Measurements from ENCODE around the gene TLR8. TPM values are rescaled to one million over a fixed set of nuclear protein-coding genes. Genes with fewer than 3 reads are reported as not detected.

The TLR8 gene
- total RNA-seq, 4 donors from 2014 or later = 0.47 to 6.7 (median 1.7) TPM

DNA sequence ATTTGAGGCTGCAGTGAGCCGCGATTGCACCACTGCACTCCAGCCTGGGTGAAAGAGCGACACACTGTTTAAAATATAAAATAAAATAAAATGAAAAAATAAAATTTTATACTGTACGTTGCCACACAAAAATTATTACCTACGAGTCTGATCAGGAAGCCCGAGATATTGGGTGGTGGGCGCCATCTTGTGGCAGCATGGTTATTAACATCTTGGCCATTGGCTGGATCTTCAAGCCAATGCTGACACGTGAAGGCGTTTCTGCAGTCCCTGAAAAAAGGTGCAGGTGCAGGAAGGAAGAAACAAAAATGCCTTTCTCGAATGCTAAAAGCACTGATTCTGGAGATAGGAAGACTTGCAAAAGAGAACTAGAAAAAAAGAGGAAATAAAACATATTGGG is 4.9 kb upstream of the TLR8 start:
- H3K36me3 ChIP-seq = no peaks in the 10 kb centered on the region
- H3K27ac ChIP-seq = no peak overlapping the region
- no peak overlapping the region for H3K4me3 ChIP-seq
- 11 to 21% methylated on average over 9 to 10 of the region's 10 CpGs for WGBS, 2 donors (ENCODE audit: low coverage in 1 of 2)
- no peaks in the 10 kb centered on the region for H3K9me3 ChIP-seq
- no peaks in the 10 kb centered on the region for H3K27me3 ChIP-seq
- no peaks in the 10 kb centered on the region for H3K4me1 ChIP-seq
- TF ChIP-seq, protein P1, sequence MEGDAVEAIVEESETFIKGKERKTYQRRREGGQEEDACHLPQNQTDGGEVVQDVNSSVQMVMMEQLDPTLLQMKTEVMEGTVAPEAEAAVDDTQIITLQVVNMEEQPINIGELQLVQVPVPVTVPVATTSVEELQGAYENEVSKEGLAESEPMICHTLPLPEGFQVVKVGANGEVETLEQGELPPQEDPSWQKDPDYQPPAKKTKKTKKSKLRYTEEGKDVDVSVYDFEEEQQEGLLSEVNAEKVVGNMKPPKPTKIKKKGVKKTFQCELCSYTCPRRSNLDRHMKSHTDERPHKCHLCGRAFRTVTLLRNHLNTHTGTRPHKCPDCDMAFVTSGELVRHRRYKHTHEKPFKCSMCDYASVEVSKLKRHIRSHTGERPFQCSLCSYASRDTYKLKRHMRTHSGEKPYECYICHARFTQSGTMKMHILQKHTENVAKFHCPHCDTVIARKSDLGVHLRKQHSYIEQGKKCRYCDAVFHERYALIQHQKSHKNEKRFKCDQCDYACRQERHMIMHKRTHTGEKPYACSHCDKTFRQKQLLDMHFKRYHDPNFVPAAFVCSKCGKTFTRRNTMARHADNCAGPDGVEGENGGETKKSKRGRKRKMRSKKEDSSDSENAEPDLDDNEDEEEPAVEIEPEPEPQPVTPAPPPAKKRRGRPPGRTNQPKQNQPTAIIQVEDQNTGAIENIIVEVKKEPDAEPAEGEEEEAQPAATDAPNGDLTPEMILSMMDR (IDR thresholded peaks at IDR 0.05) = peak; percentile 38 to 73 (median 43)
- TF ChIP-seq POLR2A (IDR thresholded peaks at IDR 0.05) = no peak
- ATAC-seq = no peak

- H3K4me3 ChIP-seq = no peak overlapping the region
- no peaks in the 10 kb centered on the region for H3K4me1 ChIP-seq
- no peak overlapping the region for H3K27ac ChIP-seq
- no peaks in the 10 kb centered on the region for H3K27me3 ChIP-seq
- WGBS, 2 donors (ENCODE audit: low coverage in 1 of 2) = 80% methylated on average over 1 of the region's 8 CpGs; no CpG with 5 or more reads in 1 of the 2 donors
- no peak for ATAC-seq
- H3K36me3 ChIP-seq = no peaks in the 10 kb centered on the region
- no peaks in the 10 kb centered on the region for H3K9me3 ChIP-seq
- TF ChIP-seq EP300 (IDR thresholded peaks at IDR 0.05) (no peak), POLR2A (IDR thresholded peaks at IDR 0.05) (no peak), POLR2AphosphoS5 (IDR thresholded peaks at IDR 0.05) (no peak)
- TF ChIP-seq, protein P1 (IDR thresholded peaks at IDR 0.05) = no peak
Measured at GRCh38 chrX:12903646-12904045, 2.8 kb upstream of the TLR8 start.

DNA sequence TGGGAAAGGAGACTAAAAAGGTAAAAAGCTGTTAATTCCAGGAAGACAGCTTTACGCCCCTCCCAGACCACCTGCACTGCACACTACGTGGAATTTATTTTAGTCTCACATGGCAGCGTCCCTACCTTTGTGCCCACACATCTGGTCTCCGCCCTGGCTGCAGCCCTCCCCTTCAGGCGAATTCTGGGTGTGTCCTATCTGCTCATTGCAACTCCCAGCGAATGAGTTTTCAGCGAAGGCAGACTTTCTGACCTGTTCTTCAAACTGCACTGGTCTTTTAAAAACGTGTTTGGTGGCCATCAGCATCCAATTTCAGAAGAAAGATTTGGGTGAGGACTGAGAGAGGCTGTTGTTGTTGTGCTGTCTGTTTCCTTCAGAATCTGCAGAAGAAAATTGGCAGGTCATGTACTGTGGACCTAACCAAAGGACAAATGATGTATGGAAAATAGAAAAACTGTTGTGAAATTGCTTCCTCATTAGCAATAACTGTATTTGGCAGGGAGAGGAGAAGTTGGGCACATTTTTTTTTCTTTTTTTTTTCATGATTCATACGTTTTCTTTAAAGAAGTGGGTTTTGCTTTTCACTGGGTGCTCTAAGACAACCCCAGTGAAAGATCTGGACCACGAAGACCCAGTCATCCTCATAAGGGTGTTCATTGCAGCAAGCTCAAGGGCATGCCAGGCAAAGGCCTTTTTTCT is 4.2 kb downstream of the TLR8 start:
- ATAC-seq = no peak
- no peak overlapping the region for H3K4me3 ChIP-seq

GRCh38 chrX:12911122-12911470 is 4.7 kb downstream of the TLR8 start:
- Histone ChIP-seq H3K9me3 (no peaks in the 10 kb centered on the region), H3K4me3 (no peak overlapping the region), H3K36me3 (no peaks in the 10 kb centered on the region), H3K27me3 (no peaks in the 10 kb centered on the region), H3K4me1 (no peaks in the 10 kb centered on the region), H3K27ac (no peak overlapping the region)
- TF ChIP-seq, protein P1 (IDR thresholded peaks at IDR 0.05) = no peak
- TF ChIP-seq EP300 (IDR thresholded peaks at IDR 0.05) = no peak
- TF ChIP-seq POLR2AphosphoS5 (IDR thresholded peaks at IDR 0.05) = no peak
- no peak for TF ChIP-seq POLR2A (IDR thresholded peaks at IDR 0.05)
- no peak for ATAC-seq
- WGBS, 2 donors (ENCODE audit: low coverage in 1 of 2) = 60 to 80% methylated on average over 1 to 2 of the region's 2 CpGs

More for the DNA sequence above, 4.2 kb downstream of the TLR8 start:
- H3K36me3 ChIP-seq = no peaks in the 10 kb centered on the region
- no peaks in the 10 kb centered on the region for H3K4me1 ChIP-seq
- WGBS, 2 donors (ENCODE audit: low coverage in 1 of 2) = 66 to 86% methylated on average over 4 to 8 of the region's 10 CpGs
- no peaks in the 10 kb centered on the region for H3K9me3 ChIP-seq
- H3K27ac ChIP-seq = no peak overlapping the region
- H3K27me3 ChIP-seq = no peaks in the 10 kb centered on the region
- TF ChIP-seq EP300 (IDR thresholded peaks at IDR 0.05) (no peak), POLR2A (IDR thresholded peaks at IDR 0.05) (no peak), POLR2AphosphoS5 (IDR thresholded peaks at IDR 0.05) (no peak)
- TF ChIP-seq, protein P1 (IDR thresholded peaks at IDR 0.05) = no peak

GRCh38 chrX:12912791-12913482 is 6.5 kb downstream of the TLR8 start:
- no peak overlapping the region for H3K4me3 ChIP-seq
- H3K4me1 ChIP-seq = no peaks in the 10 kb centered on the region
- ATAC-seq = no peak
- H3K27ac ChIP-seq = no peak overlapping the region
- TF ChIP-seq POLR2AphosphoS5 (IDR thresholded peaks at IDR 0.05) (no peak), POLR2A (IDR thresholded peaks at IDR 0.05) (no peak)
- TF ChIP-seq, protein P1 (IDR thresholded peaks at IDR 0.05) = no peak
- H3K9me3 ChIP-seq = no peaks in the 10 kb centered on the region
- 81% methylated on average over 4 of the region's 5 CpGs; no CpG with 5 or more reads in 1 of the 2 donors for WGBS, 2 donors (ENCODE audit: low coverage in 1 of 2)
- no peaks in the 10 kb centered on the region for H3K27me3 ChIP-seq
- H3K36me3 ChIP-seq = no peaks in the 10 kb centered on the region

Measured in gastroesophageal sphincter (tissue), 4 donors.